H9 (cell line): Measurements from ENCODE around the gene EEF1A2. TPM values are rescaled to one million over a fixed set of nuclear protein-coding genes. Genes with fewer than 3 reads are reported as not detected.

Experiments
- DNase-seq: peaks from one replicate; pipeline ENCODE4 v3.0.0-alpha.2; 2017
- H2AFZ ChIP-seq: one replicate; pipeline ENCODE4 v1.6.1; 2013; ENCODE audit warnings: mild to moderate bottlenecking, low read length, control low read depth, moderate library complexity
- H2AK5ac ChIP-seq: 2 replicates; pipeline ENCODE4 v1.6.1; 2013; ENCODE audit warnings: low read length, control low read depth, mixed read lengths; ENCODE audit not compliant: insufficient read length
- H2BK120ac ChIP-seq: one replicate; pipeline ENCODE4 v1.6.1; 2013; ENCODE audit warnings: low read depth, mild to moderate bottlenecking, low read length, control low read depth, inconsistent platforms; ENCODE audit not compliant: poor library complexity, severe bottlenecking
- H2BK12ac ChIP-seq: 2 replicates; pipeline ENCODE4 v1.6.1; 2013; ENCODE audit warnings: low read length, control low read depth, mixed read lengths, low read depth; ENCODE audit not compliant: insufficient read length
- H2BK15ac ChIP-seq: 2 replicates; pipeline ENCODE4 v1.6.1; 2013; ENCODE audit warnings: low read depth, low read length, control low read depth
- H2BK20ac ChIP-seq: one replicate; pipeline ENCODE4 v1.6.1; 2013; ENCODE audit warnings: low read depth, mild to moderate bottlenecking, low read length, control low read depth, inconsistent platforms; ENCODE audit not compliant: poor library complexity, severe bottlenecking
- H2BK5ac ChIP-seq: 2 replicates; pipeline ENCODE4 v1.6.1; 2013; ENCODE audit warnings: low read length, control low read depth, mixed read lengths; ENCODE audit not compliant: insufficient read length
- H3K14ac ChIP-seq: 2 replicates; pipeline ENCODE4 v1.6.1; 2013; ENCODE audit warnings: low read length, control low read depth; ENCODE audit not compliant: insufficient read depth
- H3K18ac ChIP-seq: 2 replicates; pipeline ENCODE4 v1.6.1; 2013; ENCODE audit warnings: low read depth, mild to moderate bottlenecking, mixed read lengths, low read length, control low read depth; ENCODE audit not compliant: insufficient read length
- H3K23ac ChIP-seq: 2 replicates; pipeline ENCODE4 v1.6.1; 2013; ENCODE audit warnings: low read length, control low read depth, mixed read lengths, low read depth; ENCODE audit not compliant: insufficient read length
- H3K23me2 ChIP-seq: 2 replicates; pipeline ENCODE4 v1.6.1; 2013; ENCODE audit warnings: low read depth, mild to moderate bottlenecking, mixed read lengths, low read length, control low read depth; ENCODE audit not compliant: insufficient read length, poor library complexity, severe bottlenecking
- H3K27ac ChIP-seq: 2 replicates; pipeline ENCODE4 v1.5.1; 2013; ENCODE audit warnings: low read length, control low read depth, mixed read lengths, low read depth; ENCODE audit not compliant: insufficient read length
- H3K27me3 ChIP-seq: 2 replicates; pipeline ENCODE4 v1.6.1; 2013; ENCODE audit warnings: low read length, control low read depth, inconsistent platforms; ENCODE audit not compliant: insufficient read depth
- H3K4ac ChIP-seq: 2 replicates; pipeline ENCODE4 v1.6.1; 2013; ENCODE audit warnings: low read depth, mild to moderate bottlenecking, control low read depth, inconsistent platforms, low read length, moderate library complexity
- H3K4me1 ChIP-seq: 2 replicates; pipeline ENCODE4 v1.6.1; 2013; ENCODE audit warnings: low read length, control low read depth, inconsistent platforms; ENCODE audit not compliant: insufficient read depth
- H3K4me2 ChIP-seq: 2 replicates; pipeline ENCODE4 v1.6.1; 2013; ENCODE audit warnings: low read length, control low read depth, mixed read lengths; ENCODE audit not compliant: insufficient read length, insufficient read depth
- H3K56ac ChIP-seq: 2 replicates; pipeline ENCODE4 v1.6.1; 2013; ENCODE audit warnings: low read depth, mild to moderate bottlenecking, mixed read lengths, low read length, control low read depth; ENCODE audit not compliant: insufficient read length
- H3K79me1 ChIP-seq: 2 replicates; pipeline ENCODE4 v1.6.1; 2013; ENCODE audit warnings: low read depth, mild to moderate bottlenecking, moderate library complexity, low read length, control low read depth, inconsistent platforms; ENCODE audit not compliant: insufficient read depth, poor library complexity, severe bottlenecking
- H3K79me2 ChIP-seq: 2 replicates; pipeline ENCODE4 v1.6.1; 2013; ENCODE audit warnings: low read length, control low read depth, inconsistent platforms; ENCODE audit not compliant: insufficient read depth
- H3K9ac ChIP-seq: 2 replicates; pipeline ENCODE4 v1.6.1; 2013; ENCODE audit warnings: low read length, control low read depth, mixed read lengths; ENCODE audit not compliant: insufficient read length; ENCODE audit errors: extremely low read depth
- H3K9me3 ChIP-seq: one replicate; pipeline ENCODE4 v1.6.1; 2013; ENCODE audit warnings: low read depth, low read length, inconsistent platforms; ENCODE audit not compliant: control insufficient read depth
- H3T11ph ChIP-seq: one replicate; pipeline ENCODE4 v1.6.1; 2013; ENCODE audit warnings: mild to moderate bottlenecking, low read length, control low read depth, inconsistent platforms
- H4K20me1 ChIP-seq: one replicate; pipeline ENCODE4 v1.6.1; 2013; ENCODE audit not compliant: control insufficient read depth, insufficient read length, insufficient read depth
- H4K5ac ChIP-seq: 2 replicates; pipeline ENCODE4 v1.6.1; 2013; ENCODE audit warnings: low read depth, mild to moderate bottlenecking, mixed read lengths, low read length, control low read depth; ENCODE audit not compliant: insufficient read length
- H4K8ac ChIP-seq: replicated peaks from 2 replicates; pipeline ENCODE4 v1.6.1; 2013; ENCODE audit warnings: low read length, control low read depth, mixed read lengths, low read depth; ENCODE audit not compliant: insufficient read length
- H4K91ac ChIP-seq: 2 replicates; pipeline ENCODE4 v1.6.1; 2013; ENCODE audit warnings: low read depth, mild to moderate bottlenecking, moderate library complexity, mixed read lengths, low read length, control low read depth; ENCODE audit not compliant: insufficient read length
- H3K27ac Mint-ChIP-seq, 3 experiments: 2 replicates in 2 of 3; 3 replicates in 1 of 3; pipeline ENCODE4 v1.8.0; 2020 to 2021; ENCODE audit warnings: mixed read lengths in 3 of 3, mild to moderate bottlenecking in 1 of 3, moderate library complexity in 1 of 3
- H3K27me3 Mint-ChIP-seq: 2 replicates; pipeline ENCODE4 v1.8.0; 2021; ENCODE audit warnings: low read depth, mild to moderate bottlenecking, moderate library complexity, mixed read lengths
- H3K36me3 Mint-ChIP-seq, 3 experiments: 2 replicates in 2 of 3; 3 replicates in 1 of 3; pipeline ENCODE4 v1.8.0; 2020 to 2021; ENCODE audit warnings: low read depth in 3 of 3, mixed read lengths in 3 of 3; ENCODE audit not compliant: insufficient read depth in 1 of 3
- H3K4me1 Mint-ChIP-seq, 2 experiments: 2 replicates each; pipeline ENCODE4 v1.8.0; 2020; ENCODE audit warnings: mixed read lengths in 2 of 2
- H3K4me3 Mint-ChIP-seq, 2 experiments: 2 replicates in 1 of 2; 3 replicates in 1 of 2; pipeline ENCODE4 v1.8.0; 2020 to 2021; ENCODE audit warnings: mild to moderate bottlenecking in 2 of 2, mixed read lengths in 2 of 2, moderate library complexity in 1 of 2
- H3K9me3 Mint-ChIP-seq, 2 experiments: 2 replicates in 1 of 2; 3 replicates in 1 of 2; pipeline ENCODE4 v1.8.0; 2020; ENCODE audit warnings: mild to moderate bottlenecking in 2 of 2, mixed read lengths in 2 of 2, moderate library complexity in 1 of 2
- CTCF ChIP-seq: fragments of 200-600 bp; sonication (generic); conservative IDR thresholded peaks from 3 replicates; pipeline ENCODE4 v1.8.0; 2021; ENCODE audit warnings: antibody characterized with exemption, mild to moderate bottlenecking
- WGBS: extraction: QIAGEN DNeasy Blood & Tissue Kit; methylation state at CpG from one replicate; pipeline ENCODE4 v1.1.7; 2013; ENCODE audit warnings: missing lambda C conversion rate, low lambda C conversion rate, mixed read lengths; ENCODE audit not compliant: insufficient read length; ENCODE audit errors: extremely low coverage; 5-methylcytosine and 5-hydroxymethylcytosine counted together
- total RNA-seq: library from RNA; stranded (reverse); gene quantifications from 2 replicates; pipeline ENCODE4 v1.2.1, GENCODE V29; 2021

Gene EEF1A2
- total RNA-seq, 1 experiment from 2014 or later = 27.4 TPM

- Mint-ChIP-seq H3K4me3 (no peak overlapping the region), H3K4me1 (peaks cover 25 to 47% of the 10 kb centered on the region in 2 experiments), H3K36me3 (peaks cover 0 to 10% (median 0%) of the 10 kb centered on the region in 3 experiments; a peak in 2 of 7 replicates), H3K27me3 (no peaks in the 10 kb centered on the region; the same call in 1 of the 2 replicates), H3K27ac (peak overlapping the region; percentile 49 to 94 (median 80); a peak in 2 of 7 replicates), H3K9me3 (no peaks in the 10 kb centered on the region)
- Histone ChIP-seq H2BK15ac (no peak overlapping the region), H3T11ph (no peak overlapping the region), H2BK5ac (no peak overlapping the region), H4K91ac (no peak overlapping the region), H3K23me2 (no peaks in the 10 kb centered on the region), H3K56ac (no peak overlapping the region), H3K4me1 (no peaks in the 10 kb centered on the region), H3K79me1 (no peaks in the 10 kb centered on the region), H2BK120ac (no peak overlapping the region), H3K27me3 (no peaks in the 10 kb centered on the region), H4K20me1 (no peaks in the 10 kb centered on the region), H4K8ac (no peak overlapping the region), H4K5ac (no peak overlapping the region), H2AFZ (no peak overlapping the region), H3K18ac (no peak overlapping the region), H3K79me2 (peaks cover 10% of the 10 kb centered on the region; the same call in 1 of the 2 replicates), H3K9me3 (no peaks in the 10 kb centered on the region), H2AK5ac (no peak overlapping the region), H3K23ac (no peak overlapping the region), H2BK20ac (no peak overlapping the region), H3K14ac (no peak overlapping the region), H3K4me2 (no peak overlapping the region), H3K27ac (no peak overlapping the region), H3K4ac (no peak overlapping the region), H3K9ac (no peak overlapping the region), H2BK12ac (no peak overlapping the region)
- no CpG with 5 or more reads among the region's 56 CpGs for WGBS
- no peak for TF ChIP-seq CTCF
- DNase-seq = no peak
Observed at GRCh38 chr20:63465380-63466249, 33.3 kb downstream of the EEF1A2 start.
